Mesenchymal stem cell (in vitro differentiated cells and primary cell): ENCODE measurements around the gene ZSCAN9.

Source experiments
- DNase-seq: peaks from one replicate; pipeline ENCODE4 v3.0.0-alpha.2; 2013
- H2AFZ ChIP-seq: one replicate; pipeline ENCODE4 v1.6.1; 2013; ENCODE audit warnings: low read depth, mild to moderate bottlenecking, control low read depth, inconsistent platforms, low read length, moderate library complexity
- H2AK5ac ChIP-seq: 2 replicates; pipeline ENCODE4 v1.6.1; 2013; ENCODE audit warnings: low read length, moderate library complexity, mild to moderate bottlenecking, inconsistent platforms; ENCODE audit not compliant: severe bottlenecking
- H2BK120ac ChIP-seq: one replicate; pipeline ENCODE4 v1.6.1; 2013; ENCODE audit warnings: low read depth, mild to moderate bottlenecking, inconsistent platforms, low read length, moderate library complexity
- H2BK12ac ChIP-seq, 2 experiments: one replicate each; pipeline ENCODE4 v1.6.1; 2013; ENCODE audit warnings: inconsistent platforms in 2 of 2, low read length in 2 of 2, mild to moderate bottlenecking in 2 of 2, moderate library complexity in 2 of 2, control low read depth in 1 of 2
- H2BK15ac ChIP-seq: one replicate; pipeline ENCODE4 v1.6.1; 2013; ENCODE audit warnings: mild to moderate bottlenecking, low read depth, inconsistent platforms; ENCODE audit not compliant: poor library complexity, severe bottlenecking
- H2BK5ac ChIP-seq: 2 replicates; pipeline ENCODE4 v1.6.1; 2013; ENCODE audit warnings: low read depth, mild to moderate bottlenecking, low read length, control low read depth, inconsistent platforms; ENCODE audit not compliant: poor library complexity, severe bottlenecking
- H3K14ac ChIP-seq, 2 experiments: one replicate each; pipeline ENCODE4 v1.6.1; 2013; ENCODE audit warnings: inconsistent platforms in 2 of 2, low read length in 2 of 2, control low read depth in 1 of 2, mild to moderate bottlenecking in 1 of 2, moderate library complexity in 1 of 2
- H3K18ac ChIP-seq, 2 experiments: one replicate each; pipeline ENCODE4 v1.6.1; 2013; ENCODE audit warnings: inconsistent platforms in 2 of 2, low read length in 2 of 2, control low read depth in 1 of 2, low read depth in 1 of 2, mild to moderate bottlenecking in 1 of 2
- H3K23ac ChIP-seq, 2 experiments: one replicate each; pipeline ENCODE4 v1.6.1; 2013; ENCODE audit warnings: inconsistent platforms in 2 of 2, low read length in 2 of 2, mild to moderate bottlenecking in 2 of 2, moderate library complexity in 2 of 2, control low read depth in 1 of 2
- H3K27ac ChIP-seq: 2 replicates; pipeline ENCODE4 v1.5.1; 2013; ENCODE audit warnings: mild to moderate bottlenecking, moderate library complexity, low read length, control low read depth, inconsistent platforms; ENCODE audit not compliant: poor library complexity, severe bottlenecking
- H3K27me3 ChIP-seq, 2 experiments: 2 replicates each; pipeline versions ENCODE4 v1.6.1 to v1.7.0; 2013; ENCODE audit warnings: low read length in 2 of 2, mild to moderate bottlenecking in 2 of 2, moderate library complexity in 2 of 2, control low read depth in 1 of 2, inconsistent platforms in 1 of 2; ENCODE audit not compliant: control insufficient read depth in 1 of 2, insufficient read depth in 1 of 2
- H3K36me3 ChIP-seq, 2 experiments: 2 replicates each; pipeline versions ENCODE4 v1.6.1 to v1.7.0; 2013; ENCODE audit warnings: low read length in 2 of 2, control low read depth in 1 of 2, inconsistent platforms in 1 of 2, low read depth in 1 of 2, mild to moderate bottlenecking in 1 of 2; ENCODE audit not compliant: insufficient read depth in 2 of 2, control insufficient read depth in 1 of 2
- H3K4ac ChIP-seq, 2 experiments: one replicate each; pipeline ENCODE4 v1.6.1; 2013; ENCODE audit warnings: inconsistent platforms in 2 of 2, low read length in 2 of 2, mild to moderate bottlenecking in 2 of 2, moderate library complexity in 2 of 2, control low read depth in 1 of 2, low read depth in 1 of 2
- H3K4me1 ChIP-seq: 2 replicates; pipeline ENCODE4 v1.6.1; 2013; ENCODE audit warnings: low read depth, low read length, control low read depth; ENCODE audit not compliant: control insufficient read depth, insufficient read depth
- H3K4me2 ChIP-seq: 2 replicates; pipeline ENCODE4 v1.6.1; 2013; ENCODE audit warnings: low read length, mild to moderate bottlenecking, inconsistent platforms; ENCODE audit not compliant: poor library complexity, severe bottlenecking
- H3K4me3 ChIP-seq, 2 experiments: 2 replicates each; pipeline versions ENCODE4 v1.5.1 to v1.7.0; 2013; ENCODE audit warnings: low read length in 2 of 2, mild to moderate bottlenecking in 2 of 2, control low read depth in 1 of 2, low read depth in 1 of 2; ENCODE audit not compliant: insufficient read depth in 1 of 2
- H3K79me1 ChIP-seq: replicated peaks from 2 replicates; pipeline ENCODE4 v1.6.1; 2013; ENCODE audit warnings: mild to moderate bottlenecking, control low read depth, low read length, inconsistent platforms; ENCODE audit not compliant: poor library complexity, severe bottlenecking
- H3K9ac ChIP-seq: 2 replicates; pipeline ENCODE4 v1.7.0; 2013; ENCODE audit warnings: mild to moderate bottlenecking, low read length, moderate library complexity
- H3K9me3 ChIP-seq: 2 replicates; pipeline ENCODE4 v1.7.0; 2013; ENCODE audit warnings: mild to moderate bottlenecking, low read length; ENCODE audit not compliant: control insufficient read depth
- H4K8ac ChIP-seq: one replicate; pipeline ENCODE4 v1.6.1; 2013; ENCODE audit warnings: inconsistent platforms, mild to moderate bottlenecking, low read length, moderate library complexity
- H4K91ac ChIP-seq: one replicate; pipeline ENCODE4 v1.6.1; 2013; ENCODE audit warnings: mild to moderate bottlenecking, low read length, inconsistent platforms
- WGBS: methylation state at CpG from one replicate; pipeline ENCODE4 v1.1.7; 2013; ENCODE audit warnings: mixed read lengths; 5-methylcytosine and 5-hydroxymethylcytosine counted together

Gene ZSCAN9

GRCh38 chr6:28281288-28282064, 56.4 kb downstream of the ZSCAN9 start, which contains the start of gene PGBD1:
Gene PGBD1, plus strand, starts transcription at chr6:28281572. Its CDS starts 2,242 bp downstream, at chr6:28283814.
- H3K14ac ChIP-seq: peak within 1 kb of the TSS in 1 of 2 experiments; percentile 11
- no peak within 1 kb of the TSS for H3K27ac ChIP-seq
- no peaks in the 10 kb centered on the region for H3K27me3 ChIP-seq
- peak within 1 kb of the TSS in 1 of 2 experiments; percentile 72 for H3K18ac ChIP-seq
- 1% methylated on average over 50 of the region's 50 CpGs for WGBS
- no peak within 1 kb of the TSS for H2BK120ac ChIP-seq
- H2BK15ac ChIP-seq: peak within 1 kb of the TSS; percentile 19
- H3K9me3 ChIP-seq: no peaks in the 10 kb centered on the region
- H4K91ac ChIP-seq: no peak within 1 kb of the TSS
- peaks cover 25% of the 10 kb centered on the region for H3K79me1 ChIP-seq
- peak within 1 kb of the TSS in 1 of 2 experiments; percentile 14 for H2BK12ac ChIP-seq
- DNase-seq: peak; percentile 76
- peak within 1 kb of the TSS; percentile 55 for H4K8ac ChIP-seq
- H3K4me1 ChIP-seq: peaks cover 2% of the 10 kb centered on the region
- H3K4ac ChIP-seq: peak within 1 kb of the TSS in 1 of 2 experiments; percentile 54
- H3K9ac ChIP-seq: peak within 1 kb of the TSS; percentile 91
- H3K36me3 ChIP-seq: peaks cover 11 to 40% of the 10 kb centered on the region in 2 experiments
- H2AFZ ChIP-seq: peak within 1 kb of the TSS; percentile 87
- peak within 1 kb of the TSS; percentile 90 for H3K4me2 ChIP-seq
- peak within 1 kb of the TSS; percentile 68 to 95 for H3K4me3 ChIP-seq
- H3K23ac ChIP-seq: no peak within 1 kb of the TSS
- H2BK5ac ChIP-seq: no peak within 1 kb of the TSS
- H2AK5ac ChIP-seq: no peak within 1 kb of the TSS

GRCh38 chr6:28282926-28283325, 57.9 kb downstream of the ZSCAN9 start:
- peaks cover 2% of the 10 kb centered on the region for H3K4me1 ChIP-seq
- H3K18ac ChIP-seq: no peak overlapping the region
- H2BK12ac ChIP-seq: no peak overlapping the region
- H3K9ac ChIP-seq: no peak overlapping the region
- no peak overlapping the region for H2AK5ac ChIP-seq
- no peak overlapping the region for H3K4me2 ChIP-seq
- WGBS: 95% methylated on average over 2 of the region's 2 CpGs
- peak; percentile 5 for DNase-seq
- H2BK120ac ChIP-seq: no peak overlapping the region
- H3K14ac ChIP-seq: no peak overlapping the region
- H3K23ac ChIP-seq: no peak overlapping the region
- H3K4me3 ChIP-seq: peak overlapping the region in 1 of 2 experiments; percentile 95
- peaks cover 15 to 41% of the 10 kb centered on the region in 2 experiments for H3K36me3 ChIP-seq
- H3K4ac ChIP-seq: no peak overlapping the region
- H2AFZ ChIP-seq: no peak overlapping the region
- H3K27me3 ChIP-seq: no peaks in the 10 kb centered on the region
- peaks cover 27% of the 10 kb centered on the region for H3K79me1 ChIP-seq
- no peaks in the 10 kb centered on the region for H3K9me3 ChIP-seq
- no peak overlapping the region for H4K91ac ChIP-seq
- no peak overlapping the region for H2BK5ac ChIP-seq
- no peak overlapping the region for H2BK15ac ChIP-seq
- no peak overlapping the region for H4K8ac ChIP-seq
- no peak overlapping the region for H3K27ac ChIP-seq
